Liver (tissue), 9 donors: ENCODE results near the gene CLCN4. TPM values are rescaled to one million over a fixed set of nuclear protein-coding genes. Genes with fewer than 3 reads are reported as not detected.

Experiments
- DNase-seq: peaks from one replicate; pipeline ENCODE4 v3.0.0-alpha.2; 2017; ENCODE audit warnings: low spot score
- H3K27ac ChIP-seq, 2 donors: one replicate each; pipeline ENCODE4 v1.7.0; 2013; ENCODE audit warnings: inconsistent platforms in 2 of 2, low read length in 2 of 2, control low read depth in 1 of 2, low read depth in 1 of 2, mild to moderate bottlenecking in 1 of 2
- H3K27me3 ChIP-seq, 4 donors: one replicate each; pipeline versions ENCODE4 v1.6.1 to v1.7.0; 2013; ENCODE audit warnings: low read length in 3 of 4, inconsistent platforms in 1 of 4, mild to moderate bottlenecking in 1 of 4, moderate library complexity in 1 of 4; ENCODE audit not compliant: control insufficient read depth in 4 of 4, insufficient read depth in 4 of 4
- H3K36me3 ChIP-seq, 4 donors: one replicate each; pipeline versions ENCODE4 v1.6.1 to v1.7.0; 2013; ENCODE audit warnings: low read length in 3 of 4, mild to moderate bottlenecking in 3 of 4, low read depth in 1 of 4, moderate library complexity in 1 of 4; ENCODE audit not compliant: control insufficient read depth in 4 of 4, insufficient read depth in 3 of 4
- H3K4me1 ChIP-seq, 4 donors: one replicate each; pipeline versions ENCODE4 v1.6.1 to v1.7.0; 2013; ENCODE audit warnings: low read length in 3 of 4, mild to moderate bottlenecking in 3 of 4, moderate library complexity in 1 of 4; ENCODE audit not compliant: control insufficient read depth in 4 of 4, insufficient read depth in 4 of 4
- H3K4me3 ChIP-seq, 3 donors: one replicate each; pipeline versions ENCODE4 v1.6.1 to v1.7.0; 2013; ENCODE audit warnings: low read length in 3 of 3, control low read depth in 1 of 3, low read depth in 1 of 3, mild to moderate bottlenecking in 1 of 3
- H3K9ac ChIP-seq, 2 donors: one replicate each; pipeline ENCODE4 v1.7.0; 2013; ENCODE audit warnings: low read length in 2 of 2, mild to moderate bottlenecking in 2 of 2, moderate library complexity in 2 of 2, control low read depth in 1 of 2, low read depth in 1 of 2
- H3K9me3 ChIP-seq, 4 donors: one replicate each; pipeline versions ENCODE4 v1.6.1 to v1.7.0; 2013; ENCODE audit warnings: low read length in 3 of 4; ENCODE audit not compliant: control insufficient read depth in 4 of 4
- FOXA1 ChIP-seq: IDR thresholded peaks from 2 replicates; pipeline ENCODE4 v1.6.1; 2016; ENCODE audit warnings: antibody characterized with exemption
- FOXA2 ChIP-seq: IDR thresholded peaks from 2 replicates; pipeline ENCODE4 v1.6.1; 2016; ENCODE audit warnings: antibody characterized with exemption
- HNF4A ChIP-seq, 2 donors: conservative IDR thresholded peaks; 2 replicates each; pipeline ENCODE4 v1.6.1; 2016; ENCODE audit warnings: antibody characterized with exemption in 2 of 2, mild to moderate bottlenecking in 2 of 2
- MAX ChIP-seq: IDR thresholded peaks from 2 replicates; pipeline ENCODE4 v1.6.1; 2016; ENCODE audit warnings: antibody characterized with exemption
- RAD21 ChIP-seq, 2 donors: IDR thresholded peaks; 2 replicates each; pipeline ENCODE4 v1.6.1; 2016; ENCODE audit warnings: antibody characterized with exemption in 2 of 2, mild to moderate bottlenecking in 2 of 2
- REST ChIP-seq: IDR thresholded peaks from 2 replicates; pipeline ENCODE4 v1.6.1; 2016; ENCODE audit warnings: antibody characterized with exemption, mild to moderate bottlenecking
- RXRA ChIP-seq, 2 donors: IDR thresholded peaks; 2 replicates each; pipeline ENCODE4 v1.6.1; 2017 to 2018; ENCODE audit warnings: antibody characterized with exemption in 2 of 2, mild to moderate bottlenecking in 1 of 2
- TAF1 ChIP-seq: conservative IDR thresholded peaks from 2 replicates; pipeline ENCODE4 v1.6.1; 2016; ENCODE audit warnings: antibody characterized with exemption, mild to moderate bottlenecking
- WGBS: extraction: QIAGEN DNeasy Blood & Tissue Kit; methylation state at CpG from one replicate; pipeline ENCODE4 v1.1.7; 2013; 5-methylcytosine and 5-hydroxymethylcytosine counted together
- polyA plus RNA-seq, 2 donors: library from polyadenylated mRNA; stranded (reverse) in 1 of 2; unstranded in 1 of 2; fragments of 200-250 nt in 1 of 2; fragments of >200 nt in 1 of 2; fragmentation: Nextera tagmentation in 1 of 2; extraction: Ambion mirVana in 1 of 2; gene quantifications; one replicate each; pipeline versions ENCODE4 v1.2.1 to v1.2.3, GENCODE V29; 2013 to 2015
- total RNA-seq, 2 donors: library from RNA; depleted of rRNA; stranded (reverse); fragments of >200 nt; gene quantifications; one replicate each; pipeline ENCODE4 v1.2.3, GENCODE V29; 2014
- TF ChIP-seq, protein P1 (sequence below): IDR thresholded peaks from 2 replicates; pipeline ENCODE4 v1.6.1; 2016; ENCODE audit warnings: antibody characterized with exemption
- TF ChIP-seq, protein P2 (sequence below): IDR thresholded peaks from 2 replicates; pipeline ENCODE4 v1.6.1; 2016; ENCODE audit warnings: antibody characterized with exemption
- donor health status: healthy.
- donor health status: healthy.
- donor health status: healthy.
- donor health status: healthy.
- donor health status: healthy.

The CLCN4 gene
- total and polyA plus RNA-seq, 4 donors, result 1.5 to 10.9 (median 4.0) TPM

GRCh38 chrX:10134921-10135320 is 21.9 kb upstream of the CLCN4 start:
- H3K27ac ChIP-seq, result no peak overlapping the region
- no peak for TF ChIP-seq RXRA (IDR thresholded peaks at IDR 0.05)
- TF ChIP-seq, protein P1, sequence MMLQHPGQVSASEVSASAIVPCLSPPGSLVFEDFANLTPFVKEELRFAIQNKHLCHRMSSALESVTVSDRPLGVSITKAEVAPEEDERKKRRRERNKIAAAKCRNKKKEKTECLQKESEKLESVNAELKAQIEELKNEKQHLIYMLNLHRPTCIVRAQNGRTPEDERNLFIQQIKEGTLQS, result no peak
- TF ChIP-seq FOXA2, result no peak
- no peak for TF ChIP-seq REST
- TF ChIP-seq FOXA1, result no peak
- H3K9ac ChIP-seq, result no peak overlapping the region
- H3K36me3 ChIP-seq, result peaks cover 0 to 7% (median 2%) of the 10 kb centered on the region in 4 donors
- no peaks in the 10 kb centered on the region for H3K9me3 ChIP-seq
- WGBS, result 97% methylated on average over 7 of the region's 7 CpGs
- H3K27me3 ChIP-seq, result no peaks in the 10 kb centered on the region
- H3K4me3 ChIP-seq, result no peak overlapping the region
- no peak for DNase-seq
- H3K4me1 ChIP-seq, result no peaks in the 10 kb centered on the region

DNA sequence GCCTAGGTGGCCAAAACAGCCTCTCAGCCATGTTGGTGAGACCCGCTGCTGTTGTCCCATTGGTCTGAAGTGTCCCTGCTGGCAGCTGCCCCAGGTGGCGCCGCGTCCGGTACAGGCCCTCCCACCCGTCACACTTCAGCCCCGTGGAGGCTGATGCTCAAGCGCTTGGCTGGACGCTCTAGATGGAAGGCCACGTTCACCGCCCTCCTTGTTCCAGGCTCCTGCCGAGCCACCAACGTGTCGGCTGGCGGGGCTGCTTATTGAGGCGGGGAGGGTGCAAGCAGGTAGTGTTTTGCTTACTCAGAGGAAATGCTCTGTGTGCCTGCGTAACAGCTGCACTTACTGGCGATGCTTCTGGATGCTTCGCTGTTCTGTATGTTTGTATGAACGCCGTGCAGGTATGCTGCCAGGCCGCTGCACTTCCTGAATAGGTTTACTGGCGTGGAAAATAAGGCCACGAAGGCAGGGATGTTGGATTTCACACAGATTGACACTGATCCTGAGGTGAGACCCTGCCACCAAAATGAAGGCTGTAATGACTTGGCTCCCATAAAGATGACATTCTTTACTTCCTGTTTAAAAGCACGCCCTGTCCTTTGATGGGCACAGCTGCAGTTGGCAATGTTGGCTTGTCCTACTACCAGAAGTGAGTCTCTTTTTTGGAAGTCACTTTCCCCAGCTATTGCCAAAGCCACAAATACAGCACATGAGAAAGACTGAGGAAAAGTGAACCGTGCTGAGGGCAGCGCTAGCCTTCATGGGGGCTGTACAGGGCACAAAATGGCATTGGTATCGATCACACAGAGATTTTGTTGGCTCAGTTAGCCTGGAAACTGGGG is 21.0 kb upstream of the CLCN4 start:
- Histone ChIP-seq H3K36me3 (peaks cover 0 to 7% (median 2%) of the 10 kb centered on the region in 4 donors), H3K4me1 (no peaks in the 10 kb centered on the region), H3K4me3 (no peak overlapping the region), H3K9ac (no peak overlapping the region), H3K9me3 (no peaks in the 10 kb centered on the region), H3K27me3 (no peaks in the 10 kb centered on the region), H3K27ac (no peak overlapping the region)
- TF ChIP-seq HNF4A (conservative IDR thresholded peaks at IDR 0.05) (no peak), FOXA2 (no peak), TAF1 (no peak)
- DNase-seq, result no peak
- WGBS, result 97% methylated on average over 28 of the region's 28 CpGs

DNA sequence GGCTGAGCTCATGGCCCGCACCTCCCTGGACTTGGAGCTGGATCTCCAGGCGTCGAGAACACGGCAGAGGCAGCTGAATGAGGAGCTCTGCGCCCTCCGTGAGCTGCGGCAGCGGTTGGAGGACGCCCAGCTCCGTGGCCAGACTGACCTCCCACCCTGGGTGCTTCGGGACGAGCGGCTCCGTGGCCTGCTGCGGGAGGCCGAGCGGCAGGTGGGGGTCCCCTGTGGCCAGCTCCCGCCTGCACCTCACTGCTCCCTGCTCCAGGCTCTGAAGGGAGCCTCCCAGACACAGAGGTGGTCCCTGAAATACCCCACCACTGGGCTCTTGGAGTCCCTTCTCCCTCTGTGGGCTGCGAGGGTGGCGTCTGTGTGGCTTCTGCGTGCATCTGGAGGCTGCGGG is 18.0 kb upstream of the CLCN4 start:
- H3K4me1 ChIP-seq, result no peaks in the 10 kb centered on the region
- H3K27ac ChIP-seq, result no peak overlapping the region
- H3K9ac ChIP-seq, result no peak overlapping the region
- no peaks in the 10 kb centered on the region for H3K9me3 ChIP-seq
- 97% methylated on average over 22 of the region's 22 CpGs for WGBS
- H3K27me3 ChIP-seq, result no peaks in the 10 kb centered on the region
- no peak overlapping the region for H3K4me3 ChIP-seq
- no peak for TF ChIP-seq RAD21 (IDR thresholded peaks at IDR 0.05)
- no peak for TF ChIP-seq MAX
- TF ChIP-seq, protein P2, sequence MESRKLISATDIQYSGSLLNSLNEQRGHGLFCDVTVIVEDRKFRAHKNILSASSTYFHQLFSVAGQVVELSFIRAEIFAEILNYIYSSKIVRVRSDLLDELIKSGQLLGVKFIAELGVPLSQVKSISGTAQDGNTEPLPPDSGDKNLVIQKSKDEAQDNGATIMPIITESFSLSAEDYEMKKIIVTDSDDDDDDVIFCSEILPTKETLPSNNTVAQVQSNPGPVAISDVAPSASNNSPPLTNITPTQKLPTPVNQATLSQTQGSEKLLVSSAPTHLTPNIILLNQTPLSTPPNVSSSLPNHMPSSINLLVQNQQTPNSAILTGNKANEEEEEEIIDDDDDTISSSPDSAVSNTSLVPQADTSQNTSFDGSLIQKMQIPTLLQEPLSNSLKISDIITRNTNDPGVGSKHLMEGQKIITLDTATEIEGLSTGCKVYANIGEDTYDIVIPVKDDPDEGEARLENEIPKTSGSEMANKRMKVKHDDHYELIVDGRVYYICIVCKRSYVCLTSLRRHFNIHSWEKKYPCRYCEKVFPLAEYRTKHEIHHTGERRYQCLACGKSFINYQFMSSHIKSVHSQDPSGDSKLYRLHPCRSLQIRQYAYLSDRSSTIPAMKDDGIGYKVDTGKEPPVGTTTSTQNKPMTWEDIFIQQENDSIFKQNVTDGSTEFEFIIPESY, result no peak
- peaks cover 0 to 9% (median 4%) of the 10 kb centered on the region in 4 donors for H3K36me3 ChIP-seq
- DNase-seq, result no peak
